DND-41 (cell line): ENCODE results near the gene VPS4A.

Source experiments
- CTCF ChIP-seq: IDR thresholded peaks from 2 replicates; pipeline ENCODE4 v1.5.1; 2012; ENCODE audit warnings: borderline replicate concordance, low read length, moderate library complexity, mild to moderate bottlenecking; ENCODE audit not compliant: poor library complexity, severe bottlenecking; ENCODE audit errors: extremely low read depth
- EZH2 ChIP-seq: IDR thresholded peaks from 3 replicates; pipeline ENCODE4 v1.6.1; 2012; ENCODE audit warnings: borderline replicate concordance, low read depth, mild to moderate bottlenecking, moderate library complexity, low read length, inconsistent platforms; ENCODE audit not compliant: severe bottlenecking

- no peak for TF ChIP-seq EZH2
- TF ChIP-seq CTCF: no peak
Observed at GRCh38 chr16:69322343-69322742, 11.2 kb downstream of the VPS4A start.
